ENCODE data around the gene FEZF1. TPM values are rescaled to one million over a fixed set of nuclear protein-coding genes. Genes with fewer than 3 reads are reported as not detected.
A peak's percentile ranks its signal among the peaks of the same experiment; 100 is the strongest.

The FEZF1 gene
- total and polyA plus RNA-seq, 2 of the 13 experiments (the other 11 are each of a cell fraction or from before 2014, with no cell fraction given), result not detected

GRCh38 chr7:122309421-122309820 is 4.9 kb upstream of the FEZF1 start:
- in situ Hi-C loops (cut with HindIII; ENCODE audit: extremely low pct_ligation_motif_present, low pct_unique_long_range_greater_than_20kb) (no loop called here), intact Hi-C loops (cut with micrococcal nuclease; ENCODE audit: unreplicated experiment) (no loop called here)
- no peak for ATAC-seq
- no peaks in the 10 kb centered on the region for H3K79me2 ChIP-seq (ENCODE audit: insufficient read depth, low read length)
- CTCF ChIA-PET (ENCODE audit: low intra/inter-chr PET ratio, low total read pairs), result no interaction called here
- H3K4me3 ChIP-seq (replicated peaks in 1 of 3; ENCODE audit: insufficient read depth in 1 of 3, low read depth in 2 of 3, low read length in 3 of 3), result no peak overlapping the region
- no peaks in the 10 kb centered on the region for H4K20me1 ChIP-seq (ENCODE audit: insufficient read depth, low read length)
- no peak overlapping the region for H3K9ac ChIP-seq (ENCODE audit: insufficient read depth, low read depth, low read length)
- no peak for DNase-seq (ENCODE audit: low spot score)
- FAIRE-seq, result no peak
- H3K36me3 ChIP-seq (replicated peaks in 1 of 2; ENCODE audit: control insufficient read depth in 1 of 2, insufficient read depth in 2 of 2, low read length in 2 of 2), result no peaks in the 10 kb centered on the region
- no TSS peak for BruUV-seq (replicated peaks)
- no peak overlapping the region for H3K27ac ChIP-seq (ENCODE audit: extremely low read length, insufficient read depth, low read length)
- TF ChIP-seq ZNF776 (CRISPR knock-in tag; IDR thresholded peaks at IDR 0.05) (no peak), EZH2 (conservative IDR thresholded peaks at IDR 0.05; ENCODE audit: low read depth, low read length) (0 out of 2 replicates have a peak, but pooled peaks have one; percentile 20)
- no peak overlapping the region for H3K4me2 ChIP-seq (ENCODE audit: low read depth, low read length)
- H3K4me1 ChIP-seq (ENCODE audit: insufficient read depth, low read length), result peaks cover 32% of the 10 kb centered on the region
- no peaks in the 10 kb centered on the region for H3K9me3 ChIP-seq (ENCODE audit: low read length)
- POLR2A ChIA-PET, result no interaction called here
- H2AFZ ChIP-seq (ENCODE audit: low read length), result no peak overlapping the region
- H3K27me3 ChIP-seq (ENCODE audit: control insufficient read depth in 1 of 2, insufficient read depth in 2 of 2, low read length in 2 of 2), result peaks cover 9 to 83% of the 10 kb centered on the region in 2 experiments
- 60% methylated on average over 3 of the region's 3 CpGs for WGBS (ENCODE audit: low lambda C conversion rate)

- in situ Hi-C loops (cut with HindIII; ENCODE audit: extremely low pct_ligation_motif_present, low pct_unique_long_range_greater_than_20kb) (no loop called here), intact Hi-C loops (cut with micrococcal nuclease; ENCODE audit: unreplicated experiment) (no loop called here)
- H3K4me3 ChIP-seq (replicated peaks in 1 of 3; ENCODE audit: insufficient read depth in 1 of 3, low read depth in 2 of 3, low read length in 3 of 3), result no peak overlapping the region
- H3K27me3 ChIP-seq (ENCODE audit: control insufficient read depth in 1 of 2, insufficient read depth in 2 of 2, low read length in 2 of 2), result peaks cover 11 to 88% of the 10 kb centered on the region in 2 experiments
- DNase-seq (ENCODE audit: low spot score) (no peak), ATAC-seq (no peak), FAIRE-seq (no peak)
- no peaks in the 10 kb centered on the region for H3K9me3 ChIP-seq (ENCODE audit: low read length)
- ChIA-PET POLR2A (no interaction called here), CTCF (ENCODE audit: low intra/inter-chr PET ratio, low total read pairs) (no interaction called here)
- H3K4me2 ChIP-seq (ENCODE audit: low read depth, low read length), result no peak overlapping the region
- H3K36me3 ChIP-seq (replicated peaks in 1 of 2; ENCODE audit: control insufficient read depth in 1 of 2, insufficient read depth in 2 of 2, low read length in 2 of 2), result no peaks in the 10 kb centered on the region
- no peak overlapping the region for H3K9ac ChIP-seq (ENCODE audit: insufficient read depth, low read depth, low read length)
- H2AFZ ChIP-seq (ENCODE audit: low read length), result no peak overlapping the region
- H3K4me1 ChIP-seq (ENCODE audit: insufficient read depth, low read length), result peaks cover 36% of the 10 kb centered on the region
- no peaks in the 10 kb centered on the region for H4K20me1 ChIP-seq (ENCODE audit: insufficient read depth, low read length)
- no peak overlapping the region for H3K27ac ChIP-seq (ENCODE audit: extremely low read length, insufficient read depth, low read length)
- 55% methylated on average over 13 of the region's 13 CpGs for WGBS (ENCODE audit: low lambda C conversion rate)
- no peaks in the 10 kb centered on the region for H3K79me2 ChIP-seq (ENCODE audit: insufficient read depth, low read length)
- no TSS peak for BruUV-seq (replicated peaks)
- TF ChIP-seq TARDBP (CRISPR knock-in tag; IDR thresholded peaks at IDR 0.05) (no peak), MLXIP (CRISPR knock-in tag; IDR thresholded peaks at IDR 0.05; ENCODE audit: borderline replicate concordance) (no peak), USF2 (IDR thresholded peaks at IDR 0.05; ENCODE audit: low read depth, low read length) (no peak), USF2 (CRISPR knock-in tag; IDR thresholded peaks at IDR 0.05; ENCODE audit: borderline replicate concordance) (no peak), CENPX (CRISPR knock-in tag; IDR thresholded peaks at IDR 0.05) (no peak), ZFP91 (CRISPR knock-in tag; IDR thresholded peaks at IDR 0.05; ENCODE audit: borderline replicate concordance) (no peak), MEIS2 (CRISPR knock-in tag; IDR thresholded peaks at IDR 0.05) (no peak)
Measured at GRCh38 chr7:122307228-122307621, 2.7 kb upstream of the FEZF1 start.

Measured in HepG2 (cell line).